ENCODE data around the gene ADIPOR2. TPM values are rescaled to one million over a fixed set of nuclear protein-coding genes. Genes with fewer than 3 reads are reported as not detected.
A peak's percentile ranks its signal among the peaks of the same experiment; 100 is the strongest.

The ADIPOR2 gene
- total RNA-seq, 1 donor from 2014 or later = 54.0 TPM

DNA sequence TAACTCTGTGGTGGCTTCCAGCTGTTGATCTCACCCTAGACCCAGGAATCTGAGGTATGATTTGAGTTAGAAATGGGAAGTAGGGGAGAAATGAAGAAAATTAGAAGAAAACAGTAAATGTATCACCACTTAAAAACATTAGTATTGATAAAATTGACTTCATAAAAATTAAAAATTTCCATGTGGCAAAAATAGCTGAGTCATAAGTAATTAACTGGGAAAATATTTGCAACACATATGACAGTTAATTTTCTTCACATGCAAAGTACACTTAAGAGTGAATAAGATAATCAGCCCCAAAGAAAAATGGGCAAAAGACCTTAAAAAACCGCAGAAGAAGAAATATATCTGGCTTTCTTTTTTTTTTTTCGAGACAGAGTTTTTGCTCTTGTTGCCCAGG lies 25.5 kb upstream of the ADIPOR2 start:
- Histone ChIP-seq H3K27ac (no peak overlapping the region), H3K9me3 (no peaks in the 10 kb centered on the region)
- intact Hi-C loops (cut with DNase I) = loop anchor here (10.0 kb wide), 1 partner anchor 269 kb away; no protein-coding TSS in a partner anchor

DNA sequence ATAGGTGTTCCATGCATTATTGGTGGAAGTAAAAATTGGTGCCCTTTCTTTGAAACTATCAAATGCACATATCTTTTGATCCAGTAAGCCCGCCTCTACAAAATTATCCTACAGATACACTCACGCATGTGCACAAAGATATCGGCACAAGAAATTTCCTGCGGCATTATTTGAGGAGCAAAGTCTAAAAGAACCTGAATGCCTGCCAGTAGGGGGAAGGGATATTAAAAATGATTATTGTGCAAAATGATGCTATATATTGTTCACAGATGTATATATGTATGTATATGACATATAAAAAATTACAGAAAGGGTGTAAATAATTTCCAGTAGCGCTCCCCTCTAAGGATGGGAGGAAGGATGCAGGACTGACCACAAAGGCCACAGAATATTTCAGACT lies 24.7 kb upstream of the ADIPOR2 start:
- no peak for DNase-seq (ENCODE audit: extremely low spot score in 2 of 2)
- Histone ChIP-seq H3K9me3 (no peaks in the 10 kb centered on the region), H3K27ac (peak overlapping the region; percentile 32), H3K4me1 (no peaks in the 10 kb centered on the region), H3K4me3 (no peak overlapping the region), H3K36me3 (no peaks in the 10 kb centered on the region), H3K27me3 (no peaks in the 10 kb centered on the region)
- intact Hi-C loops (cut with DNase I) = loop anchor here (10.0 kb wide), 1 partner anchor 269 kb away; no protein-coding TSS in a partner anchor
- TF ChIP-seq, protein P1, sequence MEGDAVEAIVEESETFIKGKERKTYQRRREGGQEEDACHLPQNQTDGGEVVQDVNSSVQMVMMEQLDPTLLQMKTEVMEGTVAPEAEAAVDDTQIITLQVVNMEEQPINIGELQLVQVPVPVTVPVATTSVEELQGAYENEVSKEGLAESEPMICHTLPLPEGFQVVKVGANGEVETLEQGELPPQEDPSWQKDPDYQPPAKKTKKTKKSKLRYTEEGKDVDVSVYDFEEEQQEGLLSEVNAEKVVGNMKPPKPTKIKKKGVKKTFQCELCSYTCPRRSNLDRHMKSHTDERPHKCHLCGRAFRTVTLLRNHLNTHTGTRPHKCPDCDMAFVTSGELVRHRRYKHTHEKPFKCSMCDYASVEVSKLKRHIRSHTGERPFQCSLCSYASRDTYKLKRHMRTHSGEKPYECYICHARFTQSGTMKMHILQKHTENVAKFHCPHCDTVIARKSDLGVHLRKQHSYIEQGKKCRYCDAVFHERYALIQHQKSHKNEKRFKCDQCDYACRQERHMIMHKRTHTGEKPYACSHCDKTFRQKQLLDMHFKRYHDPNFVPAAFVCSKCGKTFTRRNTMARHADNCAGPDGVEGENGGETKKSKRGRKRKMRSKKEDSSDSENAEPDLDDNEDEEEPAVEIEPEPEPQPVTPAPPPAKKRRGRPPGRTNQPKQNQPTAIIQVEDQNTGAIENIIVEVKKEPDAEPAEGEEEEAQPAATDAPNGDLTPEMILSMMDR (IDR thresholded peaks at IDR 0.05) = no peak
- TF ChIP-seq POLR2A (IDR thresholded peaks at IDR 0.05) (no peak), POLR2AphosphoS5 (IDR thresholded peaks at IDR 0.05; ENCODE audit: insufficient read depth in 1 of 2, low read depth in 1 of 2) (no peak)

More for the DNA sequence above, 25.5 kb upstream of the ADIPOR2 start:
- no peaks in the 10 kb centered on the region for H3K36me3 ChIP-seq
- H3K4me3 ChIP-seq = no peak overlapping the region
- no peak for TF ChIP-seq POLR2AphosphoS5 (IDR thresholded peaks at IDR 0.05; ENCODE audit: insufficient read depth in 1 of 2, low read depth in 1 of 2)
- no peak for TF ChIP-seq POLR2A (IDR thresholded peaks at IDR 0.05)
- TF ChIP-seq, protein P1 (IDR thresholded peaks at IDR 0.05) = no peak
- H3K27me3 ChIP-seq = no peaks in the 10 kb centered on the region
- no peak for DNase-seq (ENCODE audit: extremely low spot score in 2 of 2)
- H3K4me1 ChIP-seq = peaks cover 6% of the 10 kb centered on the region

DNA sequence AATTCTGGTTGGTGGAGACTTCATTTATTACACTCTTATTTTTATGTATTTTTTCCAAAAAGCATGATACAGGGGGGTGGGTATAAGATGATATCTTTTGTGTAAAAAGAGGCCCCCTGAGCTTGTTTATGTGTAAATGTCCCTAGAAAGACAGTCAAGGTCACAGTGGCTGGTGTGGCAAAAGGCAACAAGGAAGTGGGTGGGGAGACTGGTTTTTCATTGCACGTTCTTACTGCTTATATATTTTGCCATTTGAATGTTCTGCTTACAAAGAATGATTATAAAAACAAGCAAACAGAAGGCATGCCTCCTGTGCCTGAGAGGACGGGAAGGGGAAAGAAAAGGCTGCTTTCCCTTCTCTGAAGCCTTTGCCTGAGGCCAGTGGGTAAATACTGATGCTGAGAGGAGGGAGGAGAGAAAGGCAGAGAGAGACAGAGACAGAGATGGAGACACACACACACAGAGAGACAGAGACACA lies 24.1 kb upstream of the ADIPOR2 start:
- no peak for DNase-seq (ENCODE audit: extremely low spot score in 2 of 2)

DNA sequence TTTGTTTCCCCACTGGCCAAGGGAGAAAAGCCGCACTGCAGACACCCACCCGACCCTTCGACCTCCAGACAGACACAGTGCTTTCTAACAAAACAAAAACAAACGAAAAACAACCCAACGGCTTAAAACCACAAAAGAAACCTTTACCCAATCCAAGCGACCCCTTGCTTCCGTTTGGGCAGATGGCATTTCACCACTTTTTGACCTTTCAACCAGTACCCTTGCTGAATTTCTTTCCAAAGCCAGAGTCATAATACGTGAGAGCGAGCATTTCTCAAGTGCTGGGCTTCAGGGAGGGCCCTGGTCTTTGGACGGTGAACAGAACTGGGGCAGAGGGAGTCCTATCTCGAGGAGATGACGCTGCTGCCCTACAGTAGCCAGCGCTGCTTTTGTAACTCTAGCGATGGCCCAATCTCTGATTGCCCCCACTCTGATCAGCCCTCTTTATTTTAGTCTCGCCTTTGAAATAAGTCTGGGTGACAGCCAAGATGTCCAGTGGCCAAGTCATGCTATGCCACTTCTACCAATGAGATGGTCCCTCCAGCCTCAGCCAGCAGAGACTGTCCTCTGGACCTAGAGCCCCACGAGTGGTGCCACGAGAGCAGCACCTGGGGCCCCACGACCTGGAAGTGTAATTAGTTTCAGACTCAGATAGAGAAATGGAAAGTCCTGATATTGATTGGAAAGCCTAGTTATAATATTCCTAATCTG lies 21.9 kb upstream of the ADIPOR2 start:
- Histone ChIP-seq H3K36me3 (no peaks in the 10 kb centered on the region), H3K27me3 (no peaks in the 10 kb centered on the region), H3K4me3 (no peak overlapping the region), H3K9me3 (no peaks in the 10 kb centered on the region), H3K4me1 (no peaks in the 10 kb centered on the region), H3K27ac (no peak overlapping the region)
- TF ChIP-seq, protein P1 (IDR thresholded peaks at IDR 0.05) = no peak
- TF ChIP-seq POLR2AphosphoS5 (IDR thresholded peaks at IDR 0.05; ENCODE audit: insufficient read depth in 1 of 2, low read depth in 1 of 2) (no peak), POLR2A (IDR thresholded peaks at IDR 0.05) (no peak)
- no peak for DNase-seq (ENCODE audit: extremely low spot score in 2 of 2)
- intact Hi-C loops (cut with DNase I) = loop anchor here (10.0 kb wide), 1 partner anchor 266 kb away; no protein-coding TSS in a partner anchor

More for the DNA sequence above, 24.1 kb upstream of the ADIPOR2 start:
- Histone ChIP-seq H3K36me3 (no peaks in the 10 kb centered on the region), H3K4me3 (no peak overlapping the region), H3K27me3 (no peaks in the 10 kb centered on the region), H3K27ac (peak overlapping the region; percentile 32), H3K4me1 (no peaks in the 10 kb centered on the region), H3K9me3 (no peaks in the 10 kb centered on the region)
- intact Hi-C loops (cut with DNase I) = loop anchor here (10.0 kb wide), 1 partner anchor 268 kb away; no protein-coding TSS in a partner anchor
- TF ChIP-seq POLR2A (IDR thresholded peaks at IDR 0.05) (no peak), POLR2AphosphoS5 (IDR thresholded peaks at IDR 0.05; ENCODE audit: insufficient read depth in 1 of 2, low read depth in 1 of 2) (peak in 1 of 2 donors; percentile 10)

DNA sequence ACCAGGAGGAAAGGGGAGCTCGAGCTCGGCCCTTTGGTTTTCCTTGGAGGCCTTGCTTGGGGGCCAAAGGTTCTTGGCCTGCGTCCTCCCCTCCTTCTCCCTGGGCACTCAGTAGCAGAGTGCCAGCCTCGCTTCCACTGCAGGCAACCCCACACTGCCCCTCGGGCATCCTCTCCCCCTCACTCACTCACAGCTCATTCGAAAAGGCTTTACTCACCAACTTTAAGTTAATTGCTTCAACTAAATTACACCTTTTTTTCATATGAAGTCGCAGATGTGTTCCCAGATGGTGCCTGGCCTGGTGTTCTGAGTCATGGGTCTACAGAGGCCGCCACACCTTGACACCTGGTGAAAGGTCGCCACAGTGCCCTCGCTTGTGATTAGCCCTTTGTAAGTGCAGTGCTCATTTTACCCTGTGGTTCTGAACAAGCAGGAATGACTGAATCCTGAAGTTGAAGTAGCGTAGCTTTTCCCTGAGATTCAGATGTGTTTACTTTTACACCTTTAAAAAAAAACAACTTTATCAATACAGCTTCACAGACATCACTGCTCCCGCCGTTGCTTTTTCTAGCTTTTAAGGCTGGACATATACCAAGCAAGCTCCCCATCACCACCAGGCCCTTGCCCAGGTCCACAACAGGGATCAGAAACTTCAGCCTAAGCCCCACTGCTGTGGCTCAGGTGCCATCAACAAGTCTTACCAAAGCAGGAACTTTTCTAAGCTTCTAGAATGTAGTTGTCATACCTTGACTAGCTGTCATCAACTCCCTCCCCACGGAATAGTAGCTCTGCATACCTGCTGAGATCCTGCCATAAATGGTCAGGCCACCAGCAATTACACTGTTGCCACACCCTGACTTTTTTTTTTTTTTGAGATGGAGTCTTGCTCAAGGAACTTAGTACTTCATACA lies 20.3 kb upstream of the ADIPOR2 start:
- Histone ChIP-seq H3K9me3 (no peaks in the 10 kb centered on the region), H3K36me3 (no peaks in the 10 kb centered on the region), H3K27ac (no peak overlapping the region), H3K4me1 (no peaks in the 10 kb centered on the region), H3K27me3 (no peaks in the 10 kb centered on the region), H3K4me3 (no peak overlapping the region)
- TF ChIP-seq POLR2AphosphoS5 (IDR thresholded peaks at IDR 0.05; ENCODE audit: insufficient read depth in 1 of 2, low read depth in 1 of 2) = no peak
- intact Hi-C loops (cut with DNase I) = no loop called here
- no peak for DNase-seq (ENCODE audit: extremely low spot score in 2 of 2)
